Stimulated activated naive CD8-positive, alpha-beta T cell treated with anti-CD3 and anti-CD28 coated beads, Interleukin-15, Interleukin-2, amounts not matched to agents 100 ng/mL and 50 ng/mL, for 24 hours (primary cell): Measurements from ENCODE around the gene PROX2.

Experiments used
- H3K27ac Mint-ChIP-seq: one replicate; pipeline ENCODE4 v1.8.0; 2021; ENCODE audit warnings: mild to moderate bottlenecking, mixed read lengths
- H3K27me3 Mint-ChIP-seq: one replicate; pipeline ENCODE4 v1.8.0; 2021; ENCODE audit warnings: mixed read lengths
- H3K36me3 Mint-ChIP-seq: one replicate; pipeline ENCODE4 v1.8.0; 2021; ENCODE audit warnings: low read depth, mixed read lengths
- H3K4me1 Mint-ChIP-seq: one replicate; pipeline ENCODE4 v1.8.0; 2021; ENCODE audit warnings: low read depth, mixed read lengths
- H3K4me3 Mint-ChIP-seq: one replicate; pipeline ENCODE4 v1.8.0; 2021; ENCODE audit warnings: mild to moderate bottlenecking, mixed read lengths
- H3K9me3 Mint-ChIP-seq: one replicate; pipeline ENCODE4 v1.8.0; 2021; ENCODE audit warnings: mixed read lengths

The PROX2 gene

GRCh38 chr14:74848768-74849167 lies 27.2 kb downstream of the PROX2 start:
- H3K27ac Mint-ChIP-seq, result no peak overlapping the region
- no peaks in the 10 kb centered on the region for H3K27me3 Mint-ChIP-seq

GRCh38 chr14:74846968-74847665 lies 28.8 kb downstream of the PROX2 start:
- no peak overlapping the region for H3K27ac Mint-ChIP-seq
- no peaks in the 10 kb centered on the region for H3K36me3 Mint-ChIP-seq
- H3K27me3 Mint-ChIP-seq, result no peaks in the 10 kb centered on the region
- no peaks in the 10 kb centered on the region for H3K9me3 Mint-ChIP-seq
- peaks cover 13% of the 10 kb centered on the region for H3K4me1 Mint-ChIP-seq
- no peak overlapping the region for H3K4me3 Mint-ChIP-seq

More at GRCh38 chr14:74848768-74849167, 27.2 kb downstream of the PROX2 start:
- Mint-ChIP-seq H3K9me3 (no peaks in the 10 kb centered on the region), H3K4me3 (no peak overlapping the region), H3K36me3 (no peaks in the 10 kb centered on the region), H3K4me1 (peaks cover 23% of the 10 kb centered on the region)

DNA sequence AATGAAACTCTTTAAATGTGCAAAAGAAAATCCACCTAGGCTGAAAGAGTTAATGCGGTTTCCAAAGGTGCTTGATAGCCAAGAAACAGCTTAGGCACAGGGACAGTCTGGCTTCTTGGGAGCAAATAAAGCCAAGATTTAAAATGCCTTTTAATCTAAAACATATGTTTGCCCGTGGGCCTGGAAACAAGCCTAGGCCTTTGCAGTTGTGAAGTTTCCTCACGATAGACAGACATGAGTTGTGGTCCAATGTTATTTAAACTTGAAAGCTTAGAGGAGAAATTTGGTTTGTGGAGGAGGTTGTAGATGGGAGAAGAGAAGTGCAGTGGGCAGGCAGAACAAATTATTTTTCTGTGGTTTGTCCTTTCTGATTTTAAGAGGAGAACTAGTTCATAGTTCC lies 29.8 kb downstream of the PROX2 start:
- Mint-ChIP-seq H3K36me3 (no peaks in the 10 kb centered on the region), H3K4me3 (no peak overlapping the region), H3K27ac (no peak overlapping the region), H3K9me3 (no peaks in the 10 kb centered on the region), H3K27me3 (no peaks in the 10 kb centered on the region), H3K4me1 (peaks cover 22% of the 10 kb centered on the region)

DNA sequence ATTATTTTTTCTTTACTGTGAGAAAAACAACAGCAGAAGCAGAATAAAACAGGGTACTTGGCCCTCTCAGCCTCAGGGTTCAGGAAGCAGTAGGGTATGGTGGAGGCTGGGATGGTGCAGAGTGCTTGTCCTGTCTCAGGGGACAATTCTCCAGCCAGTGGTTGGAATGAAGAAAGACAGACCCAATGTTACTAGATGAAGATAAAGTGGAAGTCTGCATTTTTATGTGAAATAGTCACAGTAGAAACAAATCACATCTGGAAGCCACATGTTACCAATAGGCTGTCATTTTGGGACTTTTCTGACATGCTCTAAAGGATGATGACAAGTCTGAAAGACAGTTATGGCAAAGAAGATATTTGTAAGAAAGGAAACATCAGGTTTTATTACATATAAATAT lies 32.3 kb downstream of the PROX2 start:
- Mint-ChIP-seq H3K4me1 (peaks cover 44% of the 10 kb centered on the region), H3K4me3 (no peak overlapping the region), H3K27ac (no peak overlapping the region), H3K9me3 (no peaks in the 10 kb centered on the region), H3K27me3 (no peaks in the 10 kb centered on the region), H3K36me3 (peaks cover 14% of the 10 kb centered on the region)

GRCh38 chr14:74841230-74842207 lies 34.4 kb downstream of the PROX2 start:
- Mint-ChIP-seq H3K27ac (peak overlapping the region; percentile 78), H3K4me3 (peak overlapping the region; percentile 53), H3K9me3 (no peaks in the 10 kb centered on the region), H3K27me3 (no peaks in the 10 kb centered on the region), H3K4me1 (peaks cover 66% of the 10 kb centered on the region), H3K36me3 (peaks cover 31% of the 10 kb centered on the region)

- no peaks in the 10 kb centered on the region for H3K27me3 Mint-ChIP-seq
- no peak overlapping the region for H3K4me3 Mint-ChIP-seq
- peaks cover 69% of the 10 kb centered on the region for H3K4me1 Mint-ChIP-seq
- H3K36me3 Mint-ChIP-seq, result peaks cover 34% of the 10 kb centered on the region
- H3K27ac Mint-ChIP-seq, result peak overlapping the region; percentile 78
- no peaks in the 10 kb centered on the region for H3K9me3 Mint-ChIP-seq
Observed at GRCh38 chr14:74840603-74841030, 35.3 kb downstream of the PROX2 start.

- Mint-ChIP-seq H3K36me3 (peaks cover 41% of the 10 kb centered on the region), H3K9me3 (no peaks in the 10 kb centered on the region), H3K4me3 (peak overlapping the region; percentile 59), H3K27me3 (no peaks in the 10 kb centered on the region), H3K27ac (peak overlapping the region; percentile 79), H3K4me1 (peaks cover 84% of the 10 kb centered on the region)
Observed at GRCh38 chr14:74838166-74838565, 37.8 kb downstream of the PROX2 start.

- Mint-ChIP-seq H3K36me3 (peaks cover 41% of the 10 kb centered on the region), H3K4me3 (peak overlapping the region; percentile 44), H3K4me1 (peaks cover 70% of the 10 kb centered on the region)
Observed at GRCh38 chr14:74836251-74836960, 39.5 kb downstream of the PROX2 start.

DNA sequence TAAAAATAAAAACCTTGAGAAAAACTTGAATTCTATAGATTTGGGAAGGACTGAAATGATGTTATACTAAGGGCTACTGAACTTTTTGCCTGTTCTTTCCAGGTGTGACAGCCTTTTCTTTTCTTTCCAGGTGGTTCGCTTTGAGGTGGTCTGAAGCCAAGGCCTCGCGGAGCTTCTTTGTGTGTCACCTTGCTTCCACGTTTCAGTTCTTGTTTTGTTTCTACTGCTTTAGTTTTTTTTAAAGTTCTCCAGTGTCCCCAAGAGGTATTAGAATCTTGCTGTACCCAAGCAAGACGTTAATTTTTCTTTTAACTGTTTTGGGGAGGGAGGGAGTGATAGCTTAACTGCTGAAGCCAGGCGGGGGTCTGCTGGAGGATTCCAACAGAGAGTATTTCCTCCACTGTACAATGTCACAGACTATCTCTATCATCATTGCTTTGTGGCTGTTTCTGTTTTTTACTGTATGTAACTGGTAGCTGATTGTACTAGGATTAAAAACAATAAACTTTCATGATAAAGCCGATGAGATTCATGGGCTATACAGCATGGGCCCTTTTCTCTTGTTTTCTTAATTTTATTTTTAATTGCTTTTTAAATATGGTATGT lies 40.2 kb downstream of the PROX2 start:
- no peak overlapping the region for H3K4me3 Mint-ChIP-seq
- H3K4me1 Mint-ChIP-seq, result peaks cover 63% of the 10 kb centered on the region
- peaks cover 40% of the 10 kb centered on the region for H3K36me3 Mint-ChIP-seq
- no peaks in the 10 kb centered on the region for H3K27me3 Mint-ChIP-seq
- peak overlapping the region; percentile 69 for H3K27ac Mint-ChIP-seq
- no peaks in the 10 kb centered on the region for H3K9me3 Mint-ChIP-seq

More at GRCh38 chr14:74836251-74836960, 39.5 kb downstream of the PROX2 start:
- no peaks in the 10 kb centered on the region for H3K9me3 Mint-ChIP-seq
- H3K27ac Mint-ChIP-seq, result peak overlapping the region; percentile 89
- no peaks in the 10 kb centered on the region for H3K27me3 Mint-ChIP-seq

DNA sequence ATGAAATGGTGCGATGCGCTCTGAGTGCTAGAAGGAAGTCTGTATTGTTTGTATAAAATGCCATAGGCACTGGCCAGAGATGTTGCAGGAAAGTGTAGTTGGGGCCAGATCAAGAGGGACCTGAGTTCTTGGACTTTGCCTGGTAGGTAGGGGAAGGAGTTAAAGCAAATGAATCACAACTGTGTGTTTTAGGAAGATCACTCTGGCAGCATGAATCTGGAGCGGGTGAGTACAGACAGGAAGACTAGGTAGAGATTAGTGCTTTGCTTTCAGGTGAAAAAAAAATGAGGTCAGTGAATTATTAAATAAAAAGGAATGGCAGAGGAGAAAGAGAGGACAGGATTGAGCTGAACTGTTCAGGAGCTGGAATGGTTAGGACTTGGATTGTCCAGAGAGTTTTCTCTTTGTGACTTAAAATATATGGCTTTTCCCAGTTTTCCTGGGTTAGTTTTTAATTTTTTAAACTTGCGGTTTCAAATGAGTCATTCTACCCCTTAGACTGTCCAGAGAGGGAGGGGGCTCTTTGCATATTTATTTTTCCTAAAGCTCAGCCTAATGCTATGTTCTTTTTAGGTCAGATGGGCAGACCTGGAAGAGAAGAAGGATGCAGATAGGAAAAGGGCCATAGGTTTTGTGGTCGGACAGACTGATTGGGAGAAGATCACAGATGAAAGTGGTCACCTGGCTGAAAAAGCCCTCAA lies 41.1 kb downstream of the PROX2 start:
- H3K27ac Mint-ChIP-seq, result peak overlapping the region; percentile 54
- H3K9me3 Mint-ChIP-seq, result no peaks in the 10 kb centered on the region
- no peaks in the 10 kb centered on the region for H3K27me3 Mint-ChIP-seq
- H3K36me3 Mint-ChIP-seq, result peaks cover 43% of the 10 kb centered on the region
- no peak overlapping the region for H3K4me3 Mint-ChIP-seq
- peaks cover 54% of the 10 kb centered on the region for H3K4me1 Mint-ChIP-seq

GRCh38 chr14:74832849-74833248 lies 43.1 kb downstream of the PROX2 start:
- H3K9me3 Mint-ChIP-seq, result no peaks in the 10 kb centered on the region
- peaks cover 42% of the 10 kb centered on the region for H3K36me3 Mint-ChIP-seq
- no peak overlapping the region for H3K4me3 Mint-ChIP-seq
- no peaks in the 10 kb centered on the region for H3K27me3 Mint-ChIP-seq
- H3K4me1 Mint-ChIP-seq, result peaks cover 37% of the 10 kb centered on the region
- no peak overlapping the region for H3K27ac Mint-ChIP-seq

DNA sequence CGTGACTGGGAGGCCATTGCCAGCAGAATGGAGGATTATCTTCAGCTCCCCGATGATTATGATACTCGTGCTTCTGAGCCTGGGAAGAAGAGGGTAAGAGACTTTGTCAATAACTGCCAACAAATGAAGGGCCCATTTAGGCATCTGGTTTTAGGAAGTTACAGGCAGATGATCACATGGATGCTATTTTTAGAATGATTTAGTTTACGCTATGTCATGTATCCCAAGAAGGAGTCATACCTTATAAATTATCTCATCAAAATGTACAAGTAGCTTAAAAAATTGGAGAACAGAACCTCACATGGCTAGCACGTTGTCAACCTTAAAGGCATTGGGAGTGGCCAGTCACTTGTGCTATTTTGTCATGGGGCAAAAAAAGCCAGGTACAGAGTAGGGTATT lies 46.7 kb downstream of the PROX2 start:
- Mint-ChIP-seq H3K4me3 (no peak overlapping the region), H3K27me3 (no peaks in the 10 kb centered on the region), H3K9me3 (no peaks in the 10 kb centered on the region), H3K36me3 (peaks cover 37% of the 10 kb centered on the region), H3K27ac (no peak overlapping the region), H3K4me1 (peaks cover 4% of the 10 kb centered on the region)

DNA sequence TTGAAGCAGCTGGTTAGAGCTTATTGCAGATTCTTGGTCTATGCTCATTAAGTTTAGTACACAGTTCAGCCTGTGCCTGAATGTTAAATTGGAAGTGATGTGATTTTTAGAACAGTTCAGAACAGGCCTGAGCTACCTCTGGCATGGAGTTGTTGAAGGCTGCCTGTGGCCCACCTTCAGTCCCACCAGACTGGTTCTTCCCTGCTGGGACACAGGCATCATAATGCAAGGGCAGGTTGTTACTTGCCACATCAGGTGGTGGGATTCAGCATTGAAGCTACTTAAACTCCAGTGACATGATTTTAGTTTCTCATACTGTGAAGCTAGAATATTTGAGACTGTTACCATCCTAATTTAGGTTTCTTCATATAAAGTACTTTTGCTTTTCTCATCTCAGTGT lies 49.4 kb downstream of the PROX2 start:
- H3K9me3 Mint-ChIP-seq, result no peaks in the 10 kb centered on the region

More for the DNA sequence above, 49.4 kb downstream of the PROX2 start:
- peaks cover 52% of the 10 kb centered on the region for H3K36me3 Mint-ChIP-seq
- H3K4me1 Mint-ChIP-seq, result peaks cover 3% of the 10 kb centered on the region
- no peaks in the 10 kb centered on the region for H3K27me3 Mint-ChIP-seq
- no peak overlapping the region for H3K4me3 Mint-ChIP-seq
- no peak overlapping the region for H3K27ac Mint-ChIP-seq
